GM19397 (cell line): ENCODE measurements around the gene GRID1.
"Not testable (repeated sequence)": the region's sequence is repeated elsewhere in the genome, so short reads cannot be mapped to it uniquely, and the experiment has no call there.

Experiments
- ATAC-seq: cut with Tn5 transposase; IDR thresholded peaks from one replicate; pipeline ENCODE4 v1.9.1; 2021; ENCODE audit warnings: mild to moderate bottlenecking, moderate library complexity; ENCODE audit not compliant: unreplicated experiment

GRID1 gene

DNA sequence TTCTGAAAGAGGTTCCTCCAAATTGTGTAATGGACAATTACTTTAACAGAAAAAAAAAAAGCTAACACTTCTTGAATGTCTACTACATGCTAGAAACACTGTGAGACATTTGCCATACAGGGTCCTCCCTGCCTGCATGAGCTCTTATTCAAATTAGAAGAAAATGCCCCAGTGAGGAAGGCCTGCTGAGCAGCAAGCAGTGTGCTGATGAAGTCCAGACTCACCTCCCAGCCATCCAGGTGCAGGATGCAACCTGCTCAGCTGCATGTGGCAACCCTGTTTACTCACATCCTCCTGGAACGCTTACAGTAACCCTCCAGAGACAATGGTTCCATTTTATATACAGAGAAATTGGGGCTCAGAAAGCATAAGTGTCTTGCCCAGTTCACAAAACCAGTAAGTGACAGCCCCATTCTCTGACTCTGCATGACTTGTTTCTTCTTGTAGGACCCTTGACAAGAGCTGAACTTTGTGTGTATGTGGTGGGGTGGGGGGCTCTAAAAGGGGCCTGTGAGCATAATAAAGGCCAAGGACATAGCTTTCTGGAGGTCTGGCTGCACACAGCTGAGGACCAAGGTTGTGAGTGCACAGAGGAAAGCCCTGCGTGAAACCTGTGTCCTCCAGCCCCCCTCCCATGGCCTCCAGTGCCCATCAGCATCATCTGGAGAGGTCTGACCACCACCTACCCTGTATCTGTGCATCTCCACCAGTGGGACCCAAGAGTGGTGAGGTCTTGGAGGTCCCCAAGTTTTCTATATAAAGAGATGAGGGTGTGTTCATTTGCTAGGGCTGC, 387.8 kb downstream of the GRID1 start:
- ATAC-seq: no peak

- ATAC-seq: no peak
These were observed 389.0 kb downstream of the GRID1 start for GRCh38 chr10:85977642-85978041.

GRCh38 chr10:85976267-85976793, 390.3 kb downstream of the GRID1 start:
- no peak for ATAC-seq

- no peak for ATAC-seq
These were observed 395.1 kb downstream of the GRID1 start for GRCh38 chr10:85971494-85971893.

DNA sequence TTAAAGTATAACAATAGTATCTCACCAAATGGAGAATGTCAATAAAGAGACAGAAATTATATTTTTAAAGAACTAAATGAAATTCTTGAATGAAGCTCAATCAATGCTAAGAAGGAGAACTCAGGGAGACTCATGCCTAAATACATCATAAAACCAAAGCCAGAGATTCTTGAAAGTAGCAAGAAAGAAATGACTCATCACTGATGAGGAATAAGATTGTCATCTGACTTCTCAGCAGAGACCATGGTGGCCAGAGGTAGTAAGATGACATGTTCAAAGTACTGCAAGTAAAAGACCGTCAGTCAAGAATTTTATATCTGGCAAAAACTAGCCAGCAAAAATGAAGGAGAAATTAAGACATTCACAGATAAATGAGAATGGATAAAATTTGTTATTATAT, 399.0 kb downstream of the GRID1 start:
- ATAC-seq: no peak

DNA sequence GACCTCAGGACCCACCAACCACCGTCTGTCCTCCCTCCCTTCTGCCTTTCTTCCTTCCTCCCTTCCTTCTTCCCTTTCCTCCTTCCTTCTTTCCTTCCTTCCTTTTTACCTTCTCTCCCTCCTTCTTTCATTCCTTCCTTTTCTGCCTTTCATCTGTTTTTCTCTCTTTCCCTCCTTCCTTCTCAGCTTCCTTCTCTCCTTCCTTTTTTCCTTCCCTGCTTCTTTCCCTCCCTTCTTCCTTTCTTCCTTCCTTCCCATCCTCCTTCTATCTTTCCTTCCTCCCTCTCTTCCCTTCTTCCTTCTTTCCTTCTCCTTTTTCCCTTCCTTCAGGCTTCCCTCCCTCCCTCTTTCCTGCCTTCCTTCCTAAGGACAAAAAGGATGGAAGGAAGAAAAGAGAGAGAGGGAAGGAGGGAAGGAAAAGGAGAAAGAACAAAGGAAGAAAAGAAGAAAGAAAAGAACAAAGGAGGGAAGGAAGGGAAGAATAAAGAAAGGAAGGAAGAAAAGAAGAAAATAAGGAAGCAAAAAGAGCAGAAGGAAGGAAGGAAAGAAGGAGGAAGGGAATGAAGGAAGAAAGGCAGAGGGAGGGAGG, 405.0 kb downstream of the GRID1 start:
- ATAC-seq: no peak

GRCh38 chr10:85961073-85961472, 405.5 kb downstream of the GRID1 start:
- no peak for ATAC-seq

DNA sequence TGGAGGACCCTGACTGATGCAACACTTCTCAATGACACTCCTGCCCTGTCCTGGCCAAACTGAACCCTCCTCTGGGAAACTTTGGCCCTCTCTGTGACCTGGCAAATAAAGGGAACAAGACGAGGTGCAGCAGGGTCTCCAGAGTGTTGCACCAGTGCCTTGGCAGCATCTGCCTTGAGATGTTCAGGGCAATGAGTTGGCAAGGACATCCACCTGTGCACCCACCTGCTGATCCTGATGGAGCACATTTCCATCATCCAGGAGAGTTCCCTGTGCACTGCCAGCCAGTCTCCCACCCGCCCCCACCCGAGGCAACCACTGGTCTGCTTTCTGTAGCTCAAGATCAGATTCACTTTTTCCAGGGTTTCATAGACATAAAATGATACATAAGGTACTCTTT, 407.4 kb downstream of the GRID1 start:
- ATAC-seq: no peak

- no peak for ATAC-seq
These were observed 415.7 kb downstream of the GRID1 start for GRCh38 chr10:85950921-85951320.

- ATAC-seq: peak; percentile 91
These were observed 419.8 kb downstream of the GRID1 start for GRCh38 chr10:85946713-85947326.

- ATAC-seq: no peak
These were observed 430.4 kb downstream of the GRID1 start for GRCh38 chr10:85936161-85936560.

GRCh38 chr10:85934586-85934985, 432.0 kb downstream of the GRID1 start:
- ATAC-seq: no peak

DNA sequence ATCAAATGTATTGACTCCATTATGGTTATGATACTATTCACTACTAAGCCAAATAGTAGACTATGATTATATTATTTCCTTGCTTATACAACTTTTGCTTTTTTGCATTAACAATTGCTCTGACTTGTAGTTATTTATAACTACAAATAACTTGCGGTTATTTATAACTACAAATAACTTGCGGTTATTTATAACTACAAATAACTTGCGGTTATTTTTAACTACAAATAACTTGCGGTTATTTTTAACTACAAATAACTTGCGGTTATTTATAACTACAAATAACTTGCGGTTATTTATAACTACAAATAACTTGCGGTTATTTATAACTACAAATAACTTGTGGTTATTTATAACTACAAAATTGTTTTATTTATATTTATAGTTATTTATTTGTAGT, 436.6 kb downstream of the GRID1 start:
- not testable (repeated sequence) for ATAC-seq

- no peak for ATAC-seq
These were observed 438.5 kb downstream of the GRID1 start for GRCh38 chr10:85927952-85928665.

DNA sequence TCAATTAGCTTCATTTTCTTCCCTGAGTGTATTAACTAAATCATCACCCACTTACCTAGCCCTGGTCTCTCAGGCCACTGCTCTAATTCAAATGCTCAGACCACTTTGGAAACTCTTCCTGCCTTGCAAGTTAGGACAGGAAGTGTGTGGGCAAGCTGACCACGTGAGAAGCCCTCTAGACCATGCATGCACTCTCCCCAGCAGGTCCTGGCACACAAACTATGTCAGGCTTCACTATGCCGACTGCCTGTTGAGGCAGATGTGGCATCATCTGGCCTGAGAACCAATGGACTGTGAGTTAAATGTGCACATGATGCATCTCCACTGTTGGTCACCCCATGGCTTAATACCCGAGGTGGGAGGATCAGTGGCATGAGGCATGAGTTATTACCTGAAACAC, 439.6 kb downstream of the GRID1 start:
- ATAC-seq: no peak

- no peak for ATAC-seq
These were observed 440.5 kb downstream of the GRID1 start for GRCh38 chr10:85926136-85926535.

- ATAC-seq: no peak
These were observed 441.3 kb downstream of the GRID1 start for GRCh38 chr10:85925201-85925750.

- ATAC-seq: no peak
These were observed 442.1 kb downstream of the GRID1 start for GRCh38 chr10:85924382-85925102.

- ATAC-seq: no peak
These were observed 444.1 kb downstream of the GRID1 start for GRCh38 chr10:85922356-85923129.

DNA sequence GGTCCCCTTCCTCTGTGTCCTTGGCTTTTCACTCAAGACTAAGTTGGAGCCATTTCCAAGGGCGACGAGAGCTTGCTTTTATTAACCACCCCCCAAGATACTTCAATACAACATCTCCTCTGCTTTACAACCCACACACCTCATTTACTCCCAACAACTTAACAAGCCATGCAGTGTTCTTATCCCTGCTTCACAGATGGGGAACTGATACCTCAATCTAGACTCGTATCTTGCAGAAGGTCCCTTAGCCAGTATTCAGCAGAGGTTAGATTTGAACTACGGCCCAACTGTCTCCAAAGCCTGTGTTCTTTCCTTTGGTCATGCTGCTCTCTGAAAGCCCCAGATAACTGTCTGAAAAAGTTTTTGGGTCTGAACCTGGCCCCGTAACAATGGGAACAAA, 444.8 kb downstream of the GRID1 start:
- no peak for ATAC-seq
